Activated CD8-positive, alpha-beta T cell treated with anti-CD3 and anti-CD28 coated beads for 36 hours (primary cell): ENCODE results near the gene TUBB4A. TPM values are rescaled to one million over a fixed set of nuclear protein-coding genes. Genes with fewer than 3 reads are reported as not detected.
A peak's percentile ranks its signal among the peaks of the same experiment; 100 is the strongest.

Experiments used
- ATAC-seq: fragments of 200-7000 bp; cut with Tn5 transposase; one replicate; pipeline ENCODE4 v1.10.0; 2021; ENCODE audit warnings: mild to moderate bottlenecking, moderate library complexity
- CTCF ChIA-PET: fragments of 350-600 bp; sonication (Branson Sonifier 250); formaldehyde crosslinking; loops from one replicate; lab custom pipeline; 2021; ENCODE audit warnings: antibody characterized with exemption; lab: Charles Lee
- POLR2A ChIA-PET: fragments of 350-600 bp; sonication (Branson Sonifier 250); formaldehyde crosslinking; loops from one replicate; lab custom pipeline; 2021; ENCODE audit warnings: antibody characterized with exemption; lab: Charles Lee
- DNase-seq: peaks from one replicate; pipeline ENCODE4 v3.0.0-alpha.2; 2020
- H3K27ac Mint-ChIP-seq: one replicate; pipeline ENCODE4 v1.8.0; 2021; ENCODE audit warnings: mild to moderate bottlenecking, mixed read lengths
- H3K27me3 Mint-ChIP-seq: one replicate; pipeline ENCODE4 v1.8.0; 2021; ENCODE audit warnings: mixed read lengths
- H3K36me3 Mint-ChIP-seq: one replicate; pipeline ENCODE4 v1.8.0; 2021; ENCODE audit warnings: low read depth, mixed read lengths
- H3K4me1 Mint-ChIP-seq: one replicate; pipeline ENCODE4 v1.8.0; 2021; ENCODE audit warnings: low read depth, mixed read lengths
- H3K4me3 Mint-ChIP-seq: one replicate; pipeline ENCODE4 v1.8.0; 2021; ENCODE audit warnings: mild to moderate bottlenecking, moderate library complexity, mixed read lengths
- H3K9me3 Mint-ChIP-seq: one replicate; pipeline ENCODE4 v1.8.0; 2021; ENCODE audit warnings: mixed read lengths
- intact Hi-C: fragments of 100-400 bp; cut with micrococcal nuclease; formaldehyde crosslinking; loops from one replicate; pipeline ENCODE4 v1.10.0; 2022
- total RNA-seq, 2 experiments: library from RNA; stranded (reverse); gene quantifications; one replicate each; pipeline ENCODE4 v1.2.3, GENCODE V29; 2021
- TF ChIP-seq, protein P1 (sequence below): fragments of 200-600 bp; IDR thresholded peaks from one replicate; pipeline ENCODE4 v1.8.0; 2022; ENCODE audit warnings: antibody characterized with exemption, mild to moderate bottlenecking

The TUBB4A gene
- total RNA-seq, 2 experiments from 2014 or later, result 9.6 to 10.6 TPM

DNA sequence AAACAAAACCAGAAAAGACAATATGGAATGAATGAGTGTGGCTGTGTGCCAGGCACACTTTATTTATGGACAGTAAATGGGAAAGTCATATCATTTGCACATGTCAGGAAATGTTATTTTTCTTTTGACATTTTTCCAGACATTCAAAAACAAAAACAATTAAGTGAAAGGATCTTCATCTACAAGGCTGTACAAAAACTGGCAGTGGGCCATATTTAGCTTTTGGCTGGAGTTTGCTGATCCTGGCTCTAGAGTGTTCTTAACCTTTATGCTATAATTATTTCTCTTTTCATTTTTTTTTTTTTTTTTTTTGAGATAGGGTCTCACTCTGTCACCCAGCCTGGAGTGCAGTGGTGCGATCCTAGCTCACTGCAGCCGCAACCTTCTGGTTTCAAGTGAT, 22.2 kb upstream of the TUBB4A start:
- peaks cover 3% of the 10 kb centered on the region for H3K27me3 Mint-ChIP-seq
- ChIA-PET CTCF (interaction anchor here (0.7 to 1.0 kb wide), 2 partner anchors 125 to 340 kb away, joined by 3 read pairs; no protein-coding TSS in a partner anchor), POLR2A (interaction anchor here (0.7 kb wide), 1 partner anchor 63 kb away, joined by 3 read pairs; no protein-coding TSS in a partner anchor)
- H3K4me3 Mint-ChIP-seq, result no peak overlapping the region
- intact Hi-C loops, result loop anchor here (10.0 kb wide), 1 partner anchor 70 kb away; the partner anchor contains the start of gene CD70
- no peaks in the 10 kb centered on the region for H3K36me3 Mint-ChIP-seq
- no peaks in the 10 kb centered on the region for H3K9me3 Mint-ChIP-seq
- DNase-seq, result no peak
- TF ChIP-seq, protein P1, sequence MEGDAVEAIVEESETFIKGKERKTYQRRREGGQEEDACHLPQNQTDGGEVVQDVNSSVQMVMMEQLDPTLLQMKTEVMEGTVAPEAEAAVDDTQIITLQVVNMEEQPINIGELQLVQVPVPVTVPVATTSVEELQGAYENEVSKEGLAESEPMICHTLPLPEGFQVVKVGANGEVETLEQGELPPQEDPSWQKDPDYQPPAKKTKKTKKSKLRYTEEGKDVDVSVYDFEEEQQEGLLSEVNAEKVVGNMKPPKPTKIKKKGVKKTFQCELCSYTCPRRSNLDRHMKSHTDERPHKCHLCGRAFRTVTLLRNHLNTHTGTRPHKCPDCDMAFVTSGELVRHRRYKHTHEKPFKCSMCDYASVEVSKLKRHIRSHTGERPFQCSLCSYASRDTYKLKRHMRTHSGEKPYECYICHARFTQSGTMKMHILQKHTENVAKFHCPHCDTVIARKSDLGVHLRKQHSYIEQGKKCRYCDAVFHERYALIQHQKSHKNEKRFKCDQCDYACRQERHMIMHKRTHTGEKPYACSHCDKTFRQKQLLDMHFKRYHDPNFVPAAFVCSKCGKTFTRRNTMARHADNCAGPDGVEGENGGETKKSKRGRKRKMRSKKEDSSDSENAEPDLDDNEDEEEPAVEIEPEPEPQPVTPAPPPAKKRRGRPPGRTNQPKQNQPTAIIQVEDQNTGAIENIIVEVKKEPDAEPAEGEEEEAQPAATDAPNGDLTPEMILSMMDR, result no peak
- ATAC-seq, result no peak
- no peak overlapping the region for H3K27ac Mint-ChIP-seq
- peaks cover 17% of the 10 kb centered on the region for H3K4me1 Mint-ChIP-seq

DNA sequence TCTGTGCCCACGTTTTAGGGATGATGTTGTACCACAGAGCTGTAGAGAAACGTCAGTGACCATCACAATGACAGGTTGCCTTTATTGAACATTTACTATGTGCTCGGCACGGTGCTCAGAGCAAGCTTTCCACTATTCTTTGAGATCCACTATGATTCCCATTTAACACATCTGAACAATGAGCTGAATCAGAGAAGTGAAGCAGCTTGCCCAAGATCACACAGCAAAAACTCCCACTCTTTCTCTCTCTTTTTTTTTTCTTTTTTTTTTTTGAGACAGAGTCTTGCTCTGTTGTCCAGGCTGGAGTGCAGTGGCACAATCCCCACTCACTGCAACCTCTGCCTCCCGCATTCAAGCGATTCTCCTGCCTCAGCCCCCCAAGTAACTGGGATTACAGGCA, 20.6 kb upstream of the TUBB4A start:
- POLR2A ChIA-PET, result interaction anchor here (0.9 to 1.5 kb wide), 2 partner anchors 147 to 342 kb away, joined by 3 to 4 read pairs; partner anchors contain the start of gene TNFSF14
- TF ChIP-seq, protein P1, result no peak
- intact Hi-C loops, result loop anchor here (10.0 kb wide), 1 partner anchor 72 kb away; the partner anchor contains the start of gene CD70
- DNase-seq (no peak), ATAC-seq (no peak)
- Mint-ChIP-seq H3K4me1 (peaks cover 29% of the 10 kb centered on the region), H3K4me3 (no peak overlapping the region), H3K27me3 (peaks cover 1% of the 10 kb centered on the region), H3K36me3 (no peaks in the 10 kb centered on the region), H3K9me3 (no peaks in the 10 kb centered on the region), H3K27ac (peak overlapping the region; percentile 80)
- CTCF ChIA-PET, result interaction anchor here (0.8 to 1.2 kb wide), 4 partner anchors 8 to 396 kb away, joined by 3 to 5 read pairs (median 4); partner anchors contain the start of gene TNFSF9

DNA sequence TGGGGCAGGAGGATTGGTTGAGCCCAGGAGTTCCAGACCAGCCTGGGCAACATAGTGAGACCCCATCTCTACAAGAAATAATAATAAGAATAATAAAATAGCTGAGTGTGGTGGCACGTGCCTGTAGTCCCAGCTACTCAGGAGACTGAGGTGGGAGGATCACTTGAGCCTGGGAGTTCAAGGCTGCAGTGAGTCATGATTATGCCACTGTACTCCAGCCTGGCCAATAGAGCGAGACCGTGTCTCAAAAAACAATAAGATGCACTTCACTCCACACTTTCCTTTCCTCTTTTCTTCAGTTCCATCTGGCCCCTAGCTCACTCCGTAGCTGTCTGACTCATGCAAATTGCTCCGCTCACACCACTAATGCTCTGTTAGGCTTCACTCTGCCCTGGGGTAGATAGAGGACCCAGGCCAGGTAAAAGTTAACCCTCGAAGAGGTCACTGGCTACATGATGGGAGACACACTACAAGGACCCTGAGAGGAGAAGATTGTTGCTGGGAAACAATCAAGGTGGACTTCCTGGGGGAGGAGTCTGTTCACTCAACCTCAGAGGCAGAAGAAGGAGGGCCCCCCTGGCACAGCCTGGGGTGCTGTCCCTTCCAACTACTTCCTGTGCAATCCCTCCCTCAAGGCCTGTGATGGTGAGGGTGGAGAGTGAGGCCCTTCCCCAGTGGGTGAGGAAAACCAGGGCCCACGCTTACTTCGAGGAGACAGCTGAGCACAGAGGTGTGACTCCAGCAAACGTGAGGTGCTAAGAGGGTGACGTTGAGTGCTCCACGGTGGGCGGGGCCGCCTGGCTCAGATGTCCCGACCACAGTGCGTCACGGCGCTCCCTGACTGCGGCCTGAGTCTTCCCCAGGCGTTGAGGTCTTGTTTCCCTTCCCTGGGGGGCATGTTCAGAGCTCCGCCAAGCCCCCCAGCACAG, 19.9 kb upstream of the TUBB4A start:
- peaks cover 1% of the 10 kb centered on the region for H3K27me3 Mint-ChIP-seq
- H3K4me3 Mint-ChIP-seq, result no peak overlapping the region
- POLR2A ChIA-PET, result interaction anchor here (0.9 to 1.5 kb wide), 3 partner anchors 8 to 342 kb away, joined by 3 to 4 read pairs (median 3); partner anchors contain the start of gene TNFSF14

DNA sequence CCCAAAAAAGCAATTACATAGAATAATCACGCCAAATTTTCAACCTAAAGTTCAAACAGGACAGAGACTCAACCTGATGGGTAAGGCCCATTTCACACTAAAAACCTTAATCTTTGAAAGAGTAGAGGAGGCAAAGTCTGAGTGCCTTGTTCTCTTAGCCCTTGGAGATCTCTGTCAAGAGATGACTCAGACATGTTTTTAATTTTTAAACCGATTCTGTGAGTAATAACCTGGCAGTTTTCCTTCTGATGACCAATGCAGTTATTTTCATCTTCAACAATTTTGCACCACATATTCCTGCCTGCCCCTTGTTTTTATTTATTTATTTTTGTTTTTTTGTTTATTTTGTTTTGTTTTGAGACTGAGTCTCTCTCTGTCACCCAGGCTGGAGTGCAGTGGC, 17.2 kb upstream of the TUBB4A start:
- ChIA-PET POLR2A (interaction anchor here (0.7 kb wide), 1 partner anchor 150 kb away, joined by 3 read pairs; no protein-coding TSS in a partner anchor), CTCF (no interaction called here)
- Mint-ChIP-seq H3K27ac (peak overlapping the region; percentile 75), H3K36me3 (no peaks in the 10 kb centered on the region), H3K4me3 (peak overlapping the region; percentile 31), H3K9me3 (no peaks in the 10 kb centered on the region), H3K27me3 (peaks cover 1% of the 10 kb centered on the region), H3K4me1 (peaks cover 41% of the 10 kb centered on the region)
- TF ChIP-seq, protein P1, result no peak
- intact Hi-C loops, result loop anchor here (5.0 to 10.0 kb wide), 2 partner anchors 113 to 216 kb away; partner anchors contain the start of genes GPR108 and TRIP10
- DNase-seq (no peak), ATAC-seq (no peak)

More for the DNA sequence above, 19.9 kb upstream of the TUBB4A start:
- DNase-seq (peak; percentile 86), ATAC-seq (peak; percentile 80)
- CTCF ChIA-PET, result interaction anchor here (0.8 to 1.2 kb wide), 4 partner anchors 9 to 396 kb away, joined by 3 to 5 read pairs (median 4); partner anchors contain the start of gene TNFSF9
- H3K9me3 Mint-ChIP-seq, result no peaks in the 10 kb centered on the region
- peaks cover 34% of the 10 kb centered on the region for H3K4me1 Mint-ChIP-seq
- intact Hi-C loops, result loop anchor here (10.0 kb wide), 1 partner anchor 73 kb away; the partner anchor contains the start of gene CD70
- no peaks in the 10 kb centered on the region for H3K36me3 Mint-ChIP-seq
- peak overlapping the region; percentile 80 for H3K27ac Mint-ChIP-seq
- TF ChIP-seq, protein P1, result no peak
